SW 1271 (cell line): ENCODE results near the gene INPP5J.
"Not testable (repeated sequence)": the region's sequence is repeated elsewhere in the genome, so short reads cannot be mapped to it uniquely, and the experiment has no call there.

Source experiments
- DNase-seq, 2 experiments: peaks; one replicate each; lab custom pipeline; 2025; lab: John Stamatoyannopoulos, UW

The INPP5J gene

GRCh38 chr22:31088233-31088986, 34.4 kb upstream of the INPP5J start:
- DNase-seq = no peak

GRCh38 chr22:31089160-31090100, 33.3 kb upstream of the INPP5J start:
- peak in 1 of 2 experiments; percentile 10 for DNase-seq

GRCh38 chr22:31090217-31091085, 32.3 kb upstream of the INPP5J start:
- no peak for DNase-seq

GRCh38 chr22:31091106-31091975, 31.4 kb upstream of the INPP5J start:
- DNase-seq = no peak

- no peak for DNase-seq
These were observed 30.6 kb upstream of the INPP5J start for GRCh38 chr22:31092161-31092560.

GRCh38 chr22:31093086-31093850, 29.5 kb upstream of the INPP5J start:
- no peak for DNase-seq

GRCh38 chr22:31094021-31094551, 28.7 kb upstream of the INPP5J start:
- no peak for DNase-seq

GRCh38 chr22:31094741-31095140, 28.0 kb upstream of the INPP5J start:
- DNase-seq = no peak

GRCh38 chr22:31095637-31096249, 27.0 kb upstream of the INPP5J start:
- DNase-seq = no peak

- DNase-seq = no peak
These were observed 26.0 kb upstream of the INPP5J start for GRCh38 chr22:31096657-31097279.

- DNase-seq = not testable (repeated sequence)
These were observed 25.2 kb upstream of the INPP5J start for GRCh38 chr22:31097539-31097938.

- no peak for DNase-seq
These were observed 24.7 kb upstream of the INPP5J start for GRCh38 chr22:31097941-31098631.

- DNase-seq = no peak
These were observed 24.1 kb upstream of the INPP5J start for GRCh38 chr22:31098632-31099110.

GRCh38 chr22:31099386-31099785, 23.4 kb upstream of the INPP5J start:
- DNase-seq = no peak

GRCh38 chr22:31099841-31100761, 22.7 kb upstream of the INPP5J start:
- no peak for DNase-seq

- no peak for DNase-seq
These were observed 21.8 kb upstream of the INPP5J start for GRCh38 chr22:31100762-31101525.
